Dermis blood vessel endothelial cell (primary cell): ENCODE results near the gene DPEP2. TPM values are rescaled to one million over a fixed set of nuclear protein-coding genes. Genes with fewer than 3 reads are reported as not detected.
A peak's percentile ranks its signal among the peaks of the same experiment; 100 is the strongest.
"Not testable (repeated sequence)": the region's sequence is repeated elsewhere in the genome, so short reads cannot be mapped to it uniquely, and the experiment has no call there.

Experiments
- DNase-seq: peaks from one replicate; pipeline ENCODE4 v3.0.0; 2010
- total RNA-seq: library from RNA; depleted of rRNA; stranded (reverse); fragments of >200 nt; gene quantifications from 2 replicates; pipeline ENCODE4 v1.2.3, GENCODE V29; 2014

The DPEP2 gene
- total RNA-seq, 1 donor from 2014 or later, result 2.9 TPM

DNA sequence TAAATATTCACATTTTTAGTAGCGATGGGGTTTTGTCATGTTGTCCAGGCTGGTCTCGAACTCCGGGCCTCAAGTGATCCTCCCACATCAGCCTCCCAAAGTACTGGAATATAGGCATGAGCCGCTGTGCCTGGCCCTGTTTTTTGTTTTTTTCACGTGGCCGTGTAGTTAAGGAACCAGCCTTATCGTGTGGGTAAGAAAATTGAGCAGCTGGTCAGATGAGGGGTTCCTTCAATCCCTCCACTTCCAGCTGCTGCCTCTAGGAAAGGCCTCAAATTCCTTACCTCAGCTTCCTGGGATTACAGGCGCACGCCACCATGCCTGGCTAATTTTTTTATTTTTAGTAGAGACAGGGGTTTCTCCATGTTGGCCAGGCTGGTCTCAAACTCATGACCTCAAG lies 5.9 kb upstream of the DPEP2 start:
- no peak for DNase-seq

DNA sequence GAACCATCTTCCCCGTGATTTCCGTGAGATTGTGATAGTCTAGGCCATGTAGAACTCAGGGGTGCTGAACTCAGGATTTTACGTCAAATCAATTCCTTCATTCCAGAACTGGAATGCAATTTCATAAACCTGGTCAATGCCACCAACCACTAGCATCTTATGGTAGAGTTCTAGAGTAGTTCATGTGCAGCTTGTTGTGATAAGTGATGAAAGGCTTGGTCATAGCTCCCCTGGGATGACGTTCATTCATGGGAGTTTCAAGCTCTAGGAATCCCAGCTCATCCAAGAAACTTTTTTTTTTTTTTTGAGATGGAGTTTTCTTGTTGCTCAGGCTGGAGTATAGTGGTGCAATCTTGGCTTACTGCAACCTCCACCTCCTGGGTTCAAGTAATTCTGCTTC lies 3.7 kb upstream of the DPEP2 start:
- no peak for DNase-seq

DNA sequence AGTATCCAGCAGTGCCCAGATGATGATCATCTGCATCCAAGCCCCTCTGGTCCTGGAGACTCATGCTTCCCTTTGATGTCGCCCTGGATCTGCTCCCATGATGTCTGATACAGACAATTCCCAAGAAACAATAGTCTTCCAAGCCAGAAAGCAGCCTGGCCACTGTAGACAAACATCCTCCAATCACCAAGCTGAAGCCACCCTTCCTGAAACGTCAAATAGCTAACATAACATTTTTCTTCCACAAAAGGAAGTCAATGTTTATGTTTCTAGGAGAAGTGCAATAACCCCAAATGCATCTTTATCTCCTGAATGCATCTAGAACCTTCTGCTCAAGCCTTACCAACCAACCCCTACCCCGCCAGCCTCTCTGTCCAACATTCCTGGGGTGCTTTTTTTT lies 1.2 kb upstream of the DPEP2 start:
- DNase-seq, result peak; percentile 72

DNA sequence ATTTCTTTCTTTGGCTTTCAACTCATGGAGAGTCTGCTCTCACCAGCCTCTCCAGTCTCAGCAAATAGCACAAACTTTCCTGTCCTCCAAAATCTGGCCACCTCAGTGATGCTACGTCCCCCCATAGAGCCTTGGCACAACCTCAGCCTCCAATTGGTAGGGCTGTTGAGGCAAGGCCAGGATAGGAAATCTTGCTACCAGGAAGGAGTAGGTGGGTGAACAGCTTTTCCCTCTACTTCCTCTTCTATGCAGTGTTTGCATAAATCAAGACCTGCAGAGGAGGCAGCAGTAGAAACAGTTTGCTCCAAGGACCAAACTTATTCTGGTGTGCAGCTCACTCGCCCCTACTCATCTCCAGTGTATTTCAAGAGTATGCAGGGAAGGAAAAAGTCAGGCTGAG lies 701 bp upstream of the DPEP2 start:
- DNase-seq, result no peak

DNA sequence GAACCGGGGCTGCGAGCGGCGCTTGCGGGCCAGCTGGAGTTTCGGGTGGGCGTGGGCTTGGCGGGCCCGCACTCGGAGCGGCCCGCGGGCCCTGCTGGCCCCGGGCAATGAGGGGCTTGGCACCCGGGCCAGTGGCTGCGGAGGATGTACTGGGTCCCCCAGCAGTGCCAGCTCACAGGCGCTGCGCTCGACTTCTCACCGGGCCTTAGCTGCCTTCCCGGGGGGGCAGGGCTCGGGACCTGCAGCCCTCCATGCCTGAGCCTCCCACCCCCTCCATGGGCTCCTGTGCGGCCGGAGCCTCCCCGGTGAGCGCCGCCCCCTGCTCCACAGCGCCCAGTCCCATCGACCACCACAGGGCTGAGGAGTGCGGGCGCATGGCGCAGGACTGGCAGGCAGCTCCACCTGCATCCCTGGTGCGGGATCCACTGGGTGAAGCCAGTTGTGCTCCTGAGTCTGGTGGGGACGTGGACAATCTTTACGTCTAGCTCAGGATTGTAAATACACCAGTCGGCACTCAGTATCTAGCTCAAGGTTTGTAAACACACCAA lies 979 bp downstream of the DPEP2 start:
- not testable (repeated sequence) for DNase-seq

DNA sequence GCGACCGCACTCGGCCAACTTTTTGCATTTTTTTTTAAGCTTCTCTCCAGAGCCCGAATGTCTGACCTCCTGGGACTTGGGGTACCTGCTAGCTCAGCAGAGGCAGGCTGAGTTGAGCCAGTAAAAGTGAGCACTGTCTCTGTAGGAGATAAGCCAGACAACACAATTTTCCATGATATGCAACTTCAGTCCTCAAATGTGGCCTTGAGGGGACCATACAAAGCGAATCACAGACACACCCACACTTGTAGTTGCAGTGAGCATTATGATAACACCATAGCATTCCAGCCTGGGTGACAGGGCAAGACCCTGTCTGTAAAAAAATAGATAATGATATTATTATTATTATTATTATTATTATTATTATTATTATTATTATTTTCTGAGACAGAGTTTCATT lies 2.6 kb downstream of the DPEP2 start:
- no peak for DNase-seq

DNA sequence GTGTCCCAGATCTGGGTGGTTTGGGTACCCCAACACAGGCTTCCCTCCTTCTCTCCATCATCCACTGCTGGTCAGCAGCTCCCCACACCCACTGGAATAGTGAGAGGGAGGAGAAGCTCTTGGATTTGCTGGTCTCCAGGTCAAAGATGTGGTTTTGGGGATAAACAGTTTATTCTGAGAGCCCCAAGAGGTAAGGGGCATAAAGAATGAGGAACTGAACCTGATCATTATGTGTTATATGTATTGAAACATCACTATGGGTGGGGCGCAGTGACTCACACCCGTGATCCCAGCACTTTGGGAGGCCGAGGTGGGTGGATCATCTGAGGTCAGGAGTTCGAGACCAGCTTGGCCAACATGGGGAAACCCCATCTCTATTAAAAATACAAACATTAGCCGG lies 3.9 kb downstream of the DPEP2 start:
- DNase-seq, result no peak

DNA sequence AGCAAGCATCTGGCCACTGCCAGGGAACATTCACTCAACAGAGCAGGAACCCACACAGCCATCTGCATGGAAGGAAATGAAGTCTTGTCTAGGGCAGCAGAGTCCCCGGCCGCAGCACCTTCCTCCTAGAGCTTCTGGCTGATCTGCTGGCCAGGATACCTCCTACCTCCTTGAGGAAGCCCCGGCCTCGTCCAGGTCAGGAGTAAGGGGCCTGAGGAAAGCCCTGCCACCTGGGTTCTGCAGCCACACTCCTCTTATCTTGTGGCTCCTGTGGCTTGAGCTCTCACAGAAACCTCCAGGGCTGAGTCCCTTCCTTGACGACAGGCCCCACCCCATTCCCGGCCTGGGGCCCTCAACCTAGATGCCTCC lies 5.3 kb downstream of the DPEP2 start:
- DNase-seq, result not testable (repeated sequence)

DNA sequence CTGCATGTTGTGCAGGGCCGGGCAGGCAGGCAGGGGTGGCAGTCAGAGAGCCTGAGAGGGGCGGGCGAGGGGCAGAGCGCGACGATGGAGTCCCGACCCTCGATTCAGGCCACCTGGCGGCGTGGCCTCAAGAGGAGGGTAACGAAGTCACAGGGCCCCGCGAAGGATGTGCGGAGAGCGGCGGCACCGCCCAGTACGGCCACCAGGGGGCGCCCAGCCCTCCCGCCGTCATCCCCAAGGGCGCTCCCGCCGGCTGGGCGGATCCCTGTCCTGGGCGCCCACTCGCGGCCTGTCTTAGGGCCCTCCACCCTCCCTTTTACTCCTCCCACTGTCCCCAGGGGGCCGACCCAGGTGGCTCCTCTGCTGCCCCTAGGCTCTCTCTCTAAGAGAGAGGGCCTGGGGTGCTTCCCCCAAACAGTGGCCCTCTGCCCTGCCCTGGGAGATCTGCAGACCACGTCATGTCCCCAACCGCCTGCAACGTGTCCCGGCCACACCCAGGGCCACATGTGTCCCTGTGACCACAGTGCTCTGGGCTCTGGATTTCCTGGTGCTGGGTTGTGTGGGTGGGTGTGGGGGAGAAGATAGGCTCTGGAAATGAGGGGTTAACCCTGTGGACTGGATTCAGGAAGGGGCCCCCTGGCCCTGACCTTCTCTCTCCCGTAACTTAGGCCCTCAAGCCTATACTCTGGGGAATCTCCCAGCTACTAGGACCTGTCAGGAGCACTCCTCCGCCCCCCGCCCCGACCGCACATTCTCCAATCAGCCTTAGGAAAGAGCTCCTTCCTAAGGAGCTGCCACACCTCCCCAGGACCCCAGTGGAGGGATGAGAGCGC lies 5.9 kb downstream of the DPEP2 start:
- DNase-seq, result peak; percentile 84

DNA sequence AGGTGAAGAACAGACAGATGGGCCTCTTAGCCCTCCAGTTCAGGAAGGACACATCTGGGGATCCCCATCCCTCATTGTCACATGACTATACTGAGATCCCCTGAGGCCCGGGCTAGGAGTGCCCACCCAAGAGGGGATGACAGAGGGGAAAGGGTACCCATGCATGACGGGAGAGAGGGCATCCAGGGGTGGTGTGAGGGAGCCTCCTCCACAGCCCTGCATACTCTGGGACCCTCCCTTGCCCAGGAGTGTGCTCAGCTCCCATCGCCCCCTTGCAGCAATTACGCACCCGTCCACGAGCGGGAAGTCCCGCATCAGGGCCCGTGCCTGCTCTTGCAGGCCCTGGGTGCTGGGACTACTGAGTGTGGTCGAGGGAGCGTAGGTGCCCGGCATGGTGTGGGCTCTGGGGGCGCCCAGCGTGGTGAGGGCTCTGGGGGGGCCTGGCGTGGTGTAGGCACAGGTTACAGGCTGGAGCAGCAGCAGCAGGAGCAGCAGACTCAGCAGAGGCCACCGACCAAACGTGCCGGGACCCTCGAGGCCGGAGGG lies 6.5 kb downstream of the DPEP2 start:
- no peak for DNase-seq

DNA sequence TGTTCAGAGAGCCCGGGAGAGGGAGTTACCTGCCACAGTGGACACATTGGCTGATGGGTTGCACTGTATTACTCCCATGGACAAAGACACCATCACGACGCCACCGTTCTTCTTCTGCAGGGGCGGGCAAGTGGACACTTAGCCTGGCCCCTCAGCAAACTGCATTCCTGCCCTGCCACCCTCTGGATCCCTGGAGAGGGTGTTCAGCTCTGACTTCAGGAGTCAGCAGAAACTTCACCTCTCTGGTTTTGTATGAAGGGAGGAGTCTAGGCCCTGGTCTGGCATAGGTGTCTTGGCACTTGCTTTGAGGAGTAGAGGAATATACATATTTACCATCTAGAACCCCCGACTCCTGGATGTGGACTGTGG lies 9.3 kb downstream of the DPEP2 start:
- no peak for DNase-seq

DNA sequence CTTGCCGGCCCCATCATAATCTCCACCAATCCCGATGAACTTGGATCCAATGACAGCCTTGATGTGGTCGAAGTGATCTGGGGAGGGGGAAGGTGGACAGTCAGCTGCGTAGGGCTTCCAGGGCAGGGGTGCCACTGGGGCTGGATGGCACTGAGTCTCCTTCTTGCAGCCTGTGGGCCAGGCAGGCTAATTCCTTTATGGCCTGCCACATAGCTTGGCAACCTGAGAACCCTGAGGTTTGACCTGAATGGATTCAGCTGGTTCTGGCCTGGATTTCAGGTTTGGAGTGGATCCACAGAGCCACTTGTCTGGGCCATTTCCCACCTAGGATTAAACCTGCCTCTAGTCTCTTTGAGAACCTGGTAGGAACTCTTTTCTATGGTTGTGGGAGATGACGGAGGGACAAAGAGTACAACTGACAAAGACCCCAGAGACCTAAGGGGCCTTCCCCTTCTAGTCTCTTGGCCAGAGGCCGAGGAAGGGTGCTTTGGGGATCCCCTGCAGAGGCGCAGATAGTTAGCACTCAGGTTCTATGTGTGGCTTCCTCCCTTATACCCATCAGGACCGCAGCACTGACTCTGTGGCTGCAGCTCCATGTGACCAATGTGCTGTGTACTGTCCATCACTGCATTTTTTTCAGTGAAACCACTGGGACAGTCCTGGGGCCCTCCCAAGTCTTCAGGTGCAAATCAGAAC lies 9.8 kb downstream of the DPEP2 start:
- DNase-seq, result no peak

DNA sequence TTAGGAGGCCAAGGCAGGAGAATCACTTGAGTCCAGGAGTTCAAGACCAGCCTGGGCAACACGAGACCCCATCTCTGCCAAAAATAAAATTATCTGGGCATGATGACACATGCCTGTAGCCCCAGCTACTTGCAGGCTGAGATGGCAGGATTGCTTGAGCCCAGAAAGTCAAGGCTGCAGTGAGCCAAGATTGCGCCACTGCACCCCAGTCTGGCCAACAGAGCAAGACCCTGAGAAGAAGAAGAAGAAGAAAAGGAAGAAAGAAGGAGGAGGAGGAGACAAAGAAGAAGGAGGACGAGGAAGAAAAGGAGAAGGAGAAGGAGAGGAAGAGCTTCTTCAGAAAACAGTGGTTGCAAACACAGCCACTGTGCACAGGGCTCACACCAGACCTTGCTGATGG lies 10.6 kb downstream of the DPEP2 start:
- DNase-seq, result no peak

DNA sequence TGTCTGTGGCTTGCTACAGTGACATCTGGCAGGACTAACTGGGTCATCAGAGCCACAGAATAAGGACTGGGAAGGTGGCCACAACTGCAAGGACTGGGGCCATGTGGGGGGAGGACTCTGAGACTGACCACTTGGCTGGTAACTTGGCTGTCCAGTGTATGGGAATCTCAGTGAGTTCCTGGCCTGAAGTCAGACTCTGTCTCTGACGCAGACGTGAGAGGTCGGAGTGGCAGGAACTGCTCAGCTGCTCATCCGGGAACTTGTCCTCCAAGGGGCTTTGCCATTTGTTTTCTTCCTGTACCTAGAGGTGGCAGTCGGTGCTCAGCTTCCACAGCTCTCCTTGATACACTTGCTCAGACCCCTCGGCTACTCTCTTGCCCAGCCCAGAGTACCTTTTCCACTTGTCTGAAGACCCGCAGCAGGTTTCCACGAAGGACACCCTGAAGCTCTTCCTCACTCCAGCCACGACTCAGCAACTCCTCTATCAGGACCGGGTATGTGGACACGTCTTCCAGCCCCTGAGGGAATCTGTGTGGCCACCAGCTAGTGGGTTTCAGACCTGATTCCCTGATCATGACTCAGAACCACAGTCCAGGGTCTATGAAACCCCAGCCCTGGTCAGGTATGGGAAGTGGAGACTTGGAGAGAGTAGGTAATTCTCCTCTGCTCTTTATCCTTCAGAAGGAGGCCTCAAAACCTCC lies 11.7 kb downstream of the DPEP2 start:
- DNase-seq, result peak; percentile 61

DNA sequence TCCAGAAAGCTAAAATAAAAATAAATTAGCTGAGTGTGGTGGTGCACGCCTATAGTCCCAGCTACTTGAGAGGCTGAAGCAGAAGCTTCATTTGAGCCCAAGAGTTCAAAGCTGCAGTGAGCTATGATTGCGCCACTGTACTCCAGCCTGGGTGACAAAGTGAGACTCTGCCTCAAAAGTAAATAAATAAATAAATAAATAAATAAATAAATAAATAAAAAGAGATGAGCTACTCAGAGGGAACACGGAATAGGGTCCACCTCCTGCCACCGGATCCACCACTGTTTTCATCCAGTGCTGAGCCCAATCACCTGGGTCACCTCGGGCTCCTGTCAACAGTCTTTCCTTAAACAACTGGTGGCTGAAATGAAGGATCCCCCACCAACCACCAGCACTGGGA lies 12.3 kb downstream of the DPEP2 start:
- DNase-seq, result no peak

DNA sequence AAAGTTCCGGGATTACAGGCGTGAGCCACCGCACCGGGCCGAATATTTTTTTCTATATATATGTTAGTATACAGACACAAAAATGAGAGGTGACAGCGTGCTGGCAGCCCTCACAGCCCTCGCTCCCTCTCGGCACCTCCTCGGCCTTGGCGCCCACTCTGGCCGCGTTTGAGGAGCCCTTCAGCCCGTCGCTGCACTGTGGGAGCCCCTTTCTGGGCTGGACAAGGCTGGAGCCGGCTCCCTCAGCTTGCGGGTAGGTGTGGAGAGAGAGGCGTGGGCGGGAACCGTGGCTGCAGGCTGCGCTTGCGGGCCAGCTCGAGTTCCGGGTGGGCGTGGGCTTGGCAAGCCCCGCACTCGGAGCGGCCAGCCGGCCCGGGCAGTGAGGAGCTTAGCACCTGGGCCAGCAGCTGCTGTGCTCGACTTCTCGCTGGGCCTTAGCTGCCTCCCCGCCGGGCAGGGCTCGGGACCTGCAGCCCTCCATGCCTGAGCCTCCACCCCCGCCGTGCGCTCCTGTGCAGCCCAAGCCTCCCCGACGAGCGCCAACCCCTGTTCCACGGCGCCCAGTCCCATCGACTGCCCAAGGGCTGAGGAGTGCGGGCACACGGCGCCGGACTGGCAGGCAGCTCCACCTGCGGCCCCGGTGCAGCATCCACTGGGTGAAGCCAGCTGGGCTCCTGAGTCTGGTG lies 17.1 kb downstream of the DPEP2 start:
- DNase-seq, result no peak

DNA sequence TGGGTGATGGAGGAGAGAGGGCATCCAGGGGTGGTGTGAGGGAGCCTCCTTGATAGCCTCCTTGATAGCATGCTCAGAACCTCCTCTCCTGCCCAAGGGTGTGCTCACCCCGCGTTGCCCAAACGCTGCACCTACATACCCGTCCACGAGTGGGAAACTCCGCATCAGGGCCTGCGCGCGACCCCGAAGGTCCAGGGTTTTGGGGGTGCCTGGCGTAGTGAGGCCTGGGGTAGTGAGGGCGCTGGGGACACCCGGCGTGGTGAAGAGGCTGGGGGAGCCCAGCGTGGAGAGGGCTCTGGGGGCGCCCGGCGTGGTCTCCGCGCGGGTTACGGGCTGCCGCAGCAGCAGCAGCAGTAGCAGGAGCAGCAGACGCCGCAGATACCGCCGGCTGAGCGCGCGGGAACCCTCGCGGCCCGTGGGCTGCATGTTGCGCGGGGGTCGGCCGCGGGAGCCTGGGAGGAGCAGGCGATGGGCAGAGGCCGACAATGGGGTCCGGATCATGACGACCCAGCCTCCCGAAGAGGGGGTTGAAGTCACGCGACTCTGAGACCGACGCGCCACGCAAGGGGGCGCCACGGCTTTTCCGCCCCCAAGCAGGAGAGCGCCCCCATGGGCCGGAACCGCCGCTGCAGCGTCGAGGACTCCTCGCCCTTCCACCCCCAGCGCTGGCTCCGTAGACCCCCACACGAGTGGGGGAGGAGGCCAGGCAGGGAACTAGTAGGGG lies 19.2 kb downstream of the DPEP2 start, which contains the start of gene DPEP3:
TSS of gene DPEP3 (minus strand) at position 545 of the 724 bp plus-strand sequence. CDS start at position 426, 119 bp downstream.
- peak; percentile 31 for DNase-seq

DNA sequence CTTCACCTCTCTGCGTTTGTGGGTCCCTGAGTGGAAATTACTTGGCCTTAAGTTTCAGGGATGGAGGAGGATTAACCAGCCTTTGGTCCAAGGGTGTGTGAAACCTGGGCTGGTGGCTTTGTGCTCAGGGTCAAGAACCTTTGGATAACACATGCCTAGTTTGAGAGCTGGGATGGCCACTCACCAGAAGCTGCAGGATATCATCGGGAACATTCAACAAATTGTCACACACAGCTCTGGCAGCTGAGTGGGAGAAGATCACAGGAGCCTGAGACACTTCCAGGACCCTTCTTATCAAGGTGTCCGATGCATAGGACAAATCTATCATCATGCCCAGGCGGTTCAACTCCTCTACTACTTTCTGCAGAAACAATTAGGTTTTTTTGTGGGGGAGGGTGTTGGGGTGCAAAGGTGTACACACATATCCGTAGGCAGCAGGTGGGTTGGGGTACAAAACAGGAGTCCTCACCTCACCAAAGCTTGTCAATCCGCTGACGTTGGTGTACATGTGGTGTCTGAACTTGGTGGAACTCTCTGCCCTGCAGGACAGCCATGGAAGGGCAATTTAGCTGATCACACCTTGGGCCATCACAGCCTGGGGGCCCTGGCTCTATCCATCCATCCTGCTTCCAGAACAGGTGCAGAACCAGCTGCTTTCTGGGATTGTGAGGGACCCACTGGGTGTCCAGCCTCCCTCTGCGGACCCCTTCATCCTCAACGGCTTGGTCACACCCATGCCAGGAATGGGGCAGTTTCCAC lies 21.6 kb downstream of the DPEP2 start:
- DNase-seq, result no peak

DNA sequence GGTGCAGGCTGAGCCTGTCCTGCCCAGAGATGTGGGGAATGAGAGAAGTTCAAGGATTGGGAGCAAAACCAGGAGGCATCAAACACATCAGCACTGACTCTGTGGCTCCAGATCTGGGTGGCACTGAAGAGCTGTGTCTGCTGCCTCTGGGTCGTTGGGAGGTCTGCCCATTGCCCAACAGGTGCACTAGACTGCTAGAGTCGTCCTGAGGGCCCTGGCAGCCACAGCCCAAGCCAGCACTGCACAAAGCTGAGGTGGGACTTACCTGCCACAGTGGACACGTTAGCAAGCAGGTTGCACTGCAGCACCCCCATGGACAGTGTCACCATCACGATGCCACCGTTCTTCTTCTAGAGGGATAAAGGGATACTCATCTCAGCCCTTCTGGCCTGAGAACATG lies 22.3 kb downstream of the DPEP2 start:
- no peak for DNase-seq

DNA sequence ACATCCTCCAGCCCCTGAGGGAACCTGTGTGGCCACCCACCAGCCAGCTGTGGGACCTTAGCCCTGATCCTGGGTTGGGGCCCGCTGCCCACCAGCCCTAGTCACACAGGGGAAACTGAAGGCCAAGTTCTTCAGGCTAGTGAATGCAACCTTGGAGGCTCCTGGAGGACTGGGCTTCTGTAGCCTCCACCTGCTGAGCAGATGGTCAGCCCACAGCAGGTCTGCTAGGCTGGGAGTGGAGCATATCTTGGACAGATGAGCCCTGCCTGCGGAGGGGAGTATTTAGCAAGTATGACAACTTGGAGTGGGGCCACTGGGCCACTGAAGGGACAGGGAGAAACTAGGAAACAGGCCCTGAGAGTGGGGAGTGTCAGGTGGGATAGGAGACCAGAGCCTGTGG lies 23.1 kb downstream of the DPEP2 start:
- DNase-seq, result no peak
